MG63 (cell line): ENCODE measurements around the gene ZNF256. TPM values are rescaled to one million over a fixed set of nuclear protein-coding genes. Genes with fewer than 3 reads are reported as not detected.

Source experiments
- DNase-seq: peaks from one replicate; pipeline ENCODE4 v3.0.0-alpha.2; 2020
- H3K27me3 ChIP-seq: fragments of 250-450 bp; sonication (Bioruptor Pico); 2 replicates; pipeline ENCODE4 v1.5.1; 2020; ENCODE audit warnings: mild to moderate bottlenecking, moderate library complexity
- H3K36me3 ChIP-seq: fragments of 250-450 bp; sonication (Bioruptor Pico); 2 replicates; pipeline ENCODE4 v1.5.1; 2020; ENCODE audit warnings: mild to moderate bottlenecking, moderate library complexity
- H3K4me3 ChIP-seq: fragments of 250-450 bp; sonication (Bioruptor Pico); 2 replicates; pipeline ENCODE4 v1.5.1; 2020; ENCODE audit warnings: mild to moderate bottlenecking, moderate library complexity
- H3K9me3 ChIP-seq: fragments of 250-450 bp; sonication (Bioruptor Pico); 2 replicates; pipeline ENCODE4 v1.5.1; 2020; ENCODE audit warnings: mild to moderate bottlenecking, moderate library complexity
- total RNA-seq: library from RNA; depleted of rRNA; stranded (reverse); fragments of >200 nt; shearing (Covaris generic); gene quantifications from 2 replicates; pipeline ENCODE4 v1.2.3, GENCODE V29; 2014; ENCODE audit warnings: low replicate concordance; rRNA removed

Gene ZNF256
- total RNA-seq, 1 experiment from 2014 or later, result 3.2 TPM

GRCh38 chr19:57914531-57914930, 33.0 kb downstream of the ZNF256 start:
- Histone ChIP-seq H3K36me3 (peaks cover 32% of the 10 kb centered on the region), H3K27me3 (no peaks in the 10 kb centered on the region), H3K9me3 (peaks cover 15% of the 10 kb centered on the region), H3K4me3 (no peak overlapping the region)
- no peak for DNase-seq

GRCh38 chr19:57907394-57907793, 40.1 kb downstream of the ZNF256 start:
- Histone ChIP-seq H3K36me3 (peaks cover 36% of the 10 kb centered on the region), H3K27me3 (no peaks in the 10 kb centered on the region), H3K9me3 (peaks cover 18% of the 10 kb centered on the region), H3K4me3 (no peak overlapping the region)
- no peak for DNase-seq

GRCh38 chr19:57905258-57905657, 42.2 kb downstream of the ZNF256 start:
- peaks cover 19% of the 10 kb centered on the region for H3K36me3 ChIP-seq
- no peaks in the 10 kb centered on the region for H3K27me3 ChIP-seq
- no peak overlapping the region for H3K4me3 ChIP-seq
- peaks cover 10% of the 10 kb centered on the region for H3K9me3 ChIP-seq
- DNase-seq, result no peak

GRCh38 chr19:57903618-57904184, 43.8 kb downstream of the ZNF256 start:
- no peaks in the 10 kb centered on the region for H3K27me3 ChIP-seq
- DNase-seq, result no peak
- H3K4me3 ChIP-seq, result no peak overlapping the region

GRCh38 chr19:57900311-57900710, 47.2 kb downstream of the ZNF256 start:
- Histone ChIP-seq H3K9me3 (peaks cover 2% of the 10 kb centered on the region), H3K36me3 (no peaks in the 10 kb centered on the region), H3K27me3 (no peaks in the 10 kb centered on the region), H3K4me3 (no peak overlapping the region)
- DNase-seq, result no peak

More at GRCh38 chr19:57903618-57904184, 43.8 kb downstream of the ZNF256 start:
- H3K36me3 ChIP-seq, result peaks cover 16% of the 10 kb centered on the region
- H3K9me3 ChIP-seq, result peaks cover 10% of the 10 kb centered on the region

Other genes starting within 250 kb of the ZNF256 start
- not detected in 2 replicates for gene ZNF154, start 238.5 kb downstream of the ZNF256 start, total RNA-seq
- gene ZNF671, start 220.1 kb downstream of the ZNF256 start, total RNA-seq, result 1.4 TPM in 1 of 2 replicates, not detected in the other
- 7.7 and 10.0 TPM in 2 replicates for gene ZNF776, start 200.9 kb downstream of the ZNF256 start, total RNA-seq
- 3.3 and 5.7 TPM in 2 replicates for gene ZNF586, start 178.0 kb downstream of the ZNF256 start, total RNA-seq
- 2.6 and 4.2 TPM in 2 replicates for gene ZNF552, start 132.8 kb downstream of the ZNF256 start, total RNA-seq
- gene ZNF587B, start 117.4 kb downstream of the ZNF256 start, total RNA-seq, result 4.6 and 7.6 TPM in 2 replicates
- 7.6 and 8.9 TPM in 2 replicates for gene ZNF587, start 97.8 kb downstream of the ZNF256 start, total RNA-seq
- 0.56 and 2.4 TPM in 2 replicates for gene ZNF814, start 58.7 kb downstream of the ZNF256 start, total RNA-seq
- gene ZNF417, start 31.1 kb downstream of the ZNF256 start, total RNA-seq, result 3.1 and 7.4 TPM in 2 replicates
- not detected in 2 replicates for gene ZNF418, start 12.3 kb downstream of the ZNF256 start, total RNA-seq
- not detected in 2 replicates for gene C19orf18, start 26.8 kb upstream of the ZNF256 start, total RNA-seq
- 11.5 and 12.4 TPM in 2 replicates for gene ZNF606, start 55.1 kb upstream of the ZNF256 start, total RNA-seq
- not detected in 2 replicates for gene ZSCAN1, start 86.3 kb upstream of the ZNF256 start, total RNA-seq
- not detected in 2 replicates for gene ZNF135, start 111.6 kb upstream of the ZNF256 start, total RNA-seq
- gene ZSCAN18, start 150.5 kb upstream of the ZNF256 start, total RNA-seq, result 3.8 and 8.2 TPM in 2 replicates
- 9.8 and 10.2 TPM in 2 replicates for gene ZNF329, start 203.1 kb upstream of the ZNF256 start, total RNA-seq
- gene ZNF274, start 235.4 kb upstream of the ZNF256 start, total RNA-seq, result 4.7 and 5.4 TPM in 2 replicates